22Rv1 (cell line): ENCODE measurements around the gene CT47B1.
"Not testable (repeated sequence)": the region's sequence is repeated elsewhere in the genome, so short reads cannot be mapped to it uniquely, and the experiment has no call there.

Experiments used
- H3K27ac ChIP-seq: fragments of 450-650 bp; 2 replicates; pipeline ENCODE4 v1.5.1; 2017
- ZFX ChIP-seq: fragments of 450-650 bp; IDR thresholded peaks from 2 replicates; pipeline ENCODE4 v1.6.1; 2017; ENCODE audit warnings: antibody characterized with exemption, borderline replicate concordance
- TF ChIP-seq, protein P1 (sequence below): fragments of 450-650 bp; IDR thresholded peaks from 2 replicates; pipeline ENCODE4 v1.5.1; 2017; ENCODE audit warnings: mild to moderate bottlenecking

The CT47B1 gene

GRCh38 chrX:120875766-120876165 is at the start of gene CT47B1:
CT47B1 (minus strand) TSS chrX:120875866; CDS start chrX:120875670, 196 bp downstream.
- not testable (repeated sequence) for H3K27ac ChIP-seq

- H3K27ac ChIP-seq: no peak overlapping the region
- no peak for TF ChIP-seq ZFX
- TF ChIP-seq, protein P1, sequence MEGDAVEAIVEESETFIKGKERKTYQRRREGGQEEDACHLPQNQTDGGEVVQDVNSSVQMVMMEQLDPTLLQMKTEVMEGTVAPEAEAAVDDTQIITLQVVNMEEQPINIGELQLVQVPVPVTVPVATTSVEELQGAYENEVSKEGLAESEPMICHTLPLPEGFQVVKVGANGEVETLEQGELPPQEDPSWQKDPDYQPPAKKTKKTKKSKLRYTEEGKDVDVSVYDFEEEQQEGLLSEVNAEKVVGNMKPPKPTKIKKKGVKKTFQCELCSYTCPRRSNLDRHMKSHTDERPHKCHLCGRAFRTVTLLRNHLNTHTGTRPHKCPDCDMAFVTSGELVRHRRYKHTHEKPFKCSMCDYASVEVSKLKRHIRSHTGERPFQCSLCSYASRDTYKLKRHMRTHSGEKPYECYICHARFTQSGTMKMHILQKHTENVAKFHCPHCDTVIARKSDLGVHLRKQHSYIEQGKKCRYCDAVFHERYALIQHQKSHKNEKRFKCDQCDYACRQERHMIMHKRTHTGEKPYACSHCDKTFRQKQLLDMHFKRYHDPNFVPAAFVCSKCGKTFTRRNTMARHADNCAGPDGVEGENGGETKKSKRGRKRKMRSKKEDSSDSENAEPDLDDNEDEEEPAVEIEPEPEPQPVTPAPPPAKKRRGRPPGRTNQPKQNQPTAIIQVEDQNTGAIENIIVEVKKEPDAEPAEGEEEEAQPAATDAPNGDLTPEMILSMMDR: no peak
These were observed 748 bp downstream of the CT47B1 start for GRCh38 chrX:120874678-120875557.

- TF ChIP-seq ZFX: no peak
- TF ChIP-seq, protein P1: peak; percentile 10; the same call in 1 of the 2 replicates
- H3K27ac ChIP-seq: no peak overlapping the region
These were observed 18.4 kb downstream of the CT47B1 start for GRCh38 chrX:120857240-120857639.

DNA sequence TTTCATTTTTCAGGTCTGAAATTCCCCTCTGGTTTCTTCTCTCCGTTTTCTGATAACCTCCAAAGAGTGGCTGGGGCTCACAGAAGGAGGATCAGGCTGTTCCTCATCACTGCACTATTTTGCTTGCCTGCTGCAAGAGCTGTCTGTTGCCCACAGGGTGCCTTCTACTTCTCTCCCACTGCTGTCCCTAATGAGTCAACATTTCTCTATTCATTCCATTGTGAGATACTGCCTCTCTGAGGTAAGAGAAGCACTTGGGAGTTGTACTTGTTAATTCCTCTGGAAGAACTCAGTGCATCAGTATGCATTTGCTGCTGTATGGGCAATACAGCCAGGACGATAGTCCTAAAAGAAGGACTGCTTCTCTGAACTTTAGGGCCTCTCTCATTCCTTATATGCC is 34.8 kb downstream of the CT47B1 start:
- TF ChIP-seq, protein P1: no peak
- no peak for TF ChIP-seq ZFX
- no peak overlapping the region for H3K27ac ChIP-seq

GRCh38 chrX:120839491-120839890 is 36.2 kb downstream of the CT47B1 start:
- H3K27ac ChIP-seq: no peak overlapping the region
- TF ChIP-seq, protein P1: no peak
- no peak for TF ChIP-seq ZFX

- H3K27ac ChIP-seq: not testable (repeated sequence)
These were observed 48.5 kb downstream of the CT47B1 start for GRCh38 chrX:120827213-120827612.

GRCh38 chrX:120825146-120825545 is 50.5 kb downstream of the CT47B1 start:
- no peak overlapping the region for H3K27ac ChIP-seq
- TF ChIP-seq, protein P1: no peak
- TF ChIP-seq ZFX: no peak

- no peak overlapping the region for H3K27ac ChIP-seq
- TF ChIP-seq, protein P1: no peak
- TF ChIP-seq ZFX: no peak
These were observed 51.6 kb downstream of the CT47B1 start for GRCh38 chrX:120824021-120824420.
